AG20443 (cell line): ENCODE data around the gene GPC5.

Experiments used
- DNase-seq: peaks from one replicate; pipeline ENCODE4 v3.0.0; 2012; ENCODE audit warnings: low spot score, mixed read lengths

The GPC5 gene

GRCh38 chr13:91537376-91537775 lies 139.0 kb downstream of the GPC5 start:
- no peak for DNase-seq

GRCh38 chr13:91539286-91540157 lies 141.1 kb downstream of the GPC5 start:
- no peak for DNase-seq

- DNase-seq: no peak
Measured at GRCh38 chr13:91540158-91540736, 141.8 kb downstream of the GPC5 start.

DNA sequence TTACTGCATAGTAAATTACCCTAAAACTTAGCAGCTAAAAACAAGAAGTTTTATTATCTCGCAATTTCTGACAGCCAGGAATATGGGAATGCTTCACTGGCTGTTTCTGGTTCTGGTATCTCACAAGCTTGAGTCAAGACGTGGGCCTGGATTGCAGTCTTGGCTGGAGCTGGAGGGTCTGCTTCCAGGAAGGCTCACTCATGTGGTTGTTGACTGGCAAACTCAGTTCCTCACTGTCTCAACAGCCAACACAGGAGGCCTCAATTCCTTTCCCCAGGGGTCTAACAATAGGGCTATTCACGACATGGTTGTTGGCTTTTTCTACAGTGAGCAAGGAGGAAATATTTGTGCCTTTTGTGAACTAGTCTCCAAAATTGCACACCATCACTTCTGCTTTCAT lies 146.3 kb downstream of the GPC5 start:
- DNase-seq: no peak

DNA sequence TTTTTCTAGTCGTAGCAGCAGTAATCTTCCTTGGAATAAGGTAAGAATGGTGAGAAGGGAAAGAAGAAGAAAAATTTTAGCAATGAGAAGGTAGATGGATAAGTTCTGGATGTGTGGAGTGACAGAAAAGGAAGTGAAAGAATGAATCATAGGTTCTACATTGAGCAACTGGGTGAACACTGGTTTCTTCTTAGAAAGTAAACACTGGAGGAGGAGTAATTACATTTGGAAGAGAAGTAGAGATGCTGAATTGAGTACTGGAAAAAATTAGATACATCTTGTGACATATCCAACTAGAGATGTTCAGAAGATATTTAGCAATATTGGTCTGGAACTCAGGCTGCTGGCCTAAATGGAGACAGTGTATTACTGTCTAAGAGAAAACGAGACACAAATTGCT lies 148.5 kb downstream of the GPC5 start:
- no peak for DNase-seq

- DNase-seq: no peak
Measured at GRCh38 chr13:91553584-91553983, 155.2 kb downstream of the GPC5 start.

DNA sequence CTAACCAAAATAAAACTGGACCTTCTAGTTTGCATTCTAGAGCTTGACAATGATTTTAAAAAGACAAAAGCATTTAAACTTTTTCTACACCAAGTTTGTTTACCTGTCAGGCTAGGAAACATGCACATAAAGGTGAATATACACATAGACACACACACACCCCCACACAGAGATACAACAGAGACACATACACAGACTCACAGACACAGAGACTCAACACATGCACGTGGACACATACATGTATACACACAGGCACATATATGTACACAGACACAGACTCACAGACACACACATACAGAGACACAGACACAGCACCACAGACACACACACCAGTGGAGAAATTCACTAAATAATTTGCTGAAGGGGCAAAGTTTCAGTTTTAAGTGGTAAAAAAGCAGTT lies 155.7 kb downstream of the GPC5 start:
- DNase-seq: no peak

DNA sequence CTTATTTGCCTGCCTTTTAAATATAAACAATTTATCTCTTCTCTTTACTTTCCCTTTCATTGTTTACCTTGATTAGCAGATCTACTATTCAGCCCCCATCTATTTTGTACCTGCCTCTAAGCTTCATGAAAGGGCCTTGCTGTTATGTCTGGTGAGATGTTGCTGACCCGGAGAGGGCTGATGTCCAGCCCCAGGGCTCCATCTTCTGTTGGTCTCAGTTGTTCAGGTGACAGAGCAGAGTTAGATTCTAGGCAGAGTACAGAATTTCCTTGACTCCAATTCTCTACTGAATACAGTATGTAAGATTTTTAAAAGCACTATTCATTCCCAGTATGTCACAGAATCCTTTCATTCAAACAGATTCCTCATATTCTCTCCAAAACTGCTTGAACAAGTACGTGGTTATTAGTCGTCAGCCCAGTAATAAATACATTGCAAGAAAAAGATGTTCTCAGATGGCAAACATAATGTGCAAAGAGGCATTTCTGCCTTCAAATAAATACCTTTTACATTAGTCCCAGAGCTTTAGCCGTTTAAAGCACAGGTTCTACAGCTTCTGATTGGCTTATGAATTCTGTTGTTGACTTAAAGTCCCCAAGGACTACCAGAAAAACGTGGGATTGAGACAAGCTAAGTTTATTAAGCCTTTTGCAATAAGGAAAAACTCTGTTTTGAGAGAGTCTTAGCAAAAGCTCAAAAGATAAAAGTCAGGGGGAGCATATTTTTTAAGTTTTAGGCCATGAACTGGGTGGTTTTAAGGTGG lies 159.1 kb downstream of the GPC5 start:
- DNase-seq: no peak

DNA sequence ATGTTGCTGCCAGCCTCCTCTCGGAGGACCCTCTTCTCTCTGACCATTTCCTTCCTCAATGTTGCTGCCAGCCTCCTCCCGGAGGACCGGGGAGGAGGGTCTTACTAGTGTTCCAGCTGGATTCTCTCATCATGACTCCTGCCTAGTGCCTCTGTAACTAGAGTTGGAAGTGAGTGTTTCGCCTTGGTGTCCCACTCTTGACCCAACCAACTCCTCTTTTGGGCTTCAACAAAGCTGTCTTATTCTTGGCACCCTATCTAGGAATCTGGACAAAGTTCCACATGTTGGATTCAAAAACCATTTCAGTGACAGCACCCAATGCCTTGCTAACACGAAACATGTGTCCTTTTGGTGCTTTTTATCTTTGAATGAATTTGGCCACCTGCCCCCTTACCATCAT lies 165.4 kb downstream of the GPC5 start:
- no peak for DNase-seq

GRCh38 chr13:91564396-91564795 lies 166.0 kb downstream of the GPC5 start:
- no peak for DNase-seq

GRCh38 chr13:91565296-91565695 lies 166.9 kb downstream of the GPC5 start:
- DNase-seq: no peak

DNA sequence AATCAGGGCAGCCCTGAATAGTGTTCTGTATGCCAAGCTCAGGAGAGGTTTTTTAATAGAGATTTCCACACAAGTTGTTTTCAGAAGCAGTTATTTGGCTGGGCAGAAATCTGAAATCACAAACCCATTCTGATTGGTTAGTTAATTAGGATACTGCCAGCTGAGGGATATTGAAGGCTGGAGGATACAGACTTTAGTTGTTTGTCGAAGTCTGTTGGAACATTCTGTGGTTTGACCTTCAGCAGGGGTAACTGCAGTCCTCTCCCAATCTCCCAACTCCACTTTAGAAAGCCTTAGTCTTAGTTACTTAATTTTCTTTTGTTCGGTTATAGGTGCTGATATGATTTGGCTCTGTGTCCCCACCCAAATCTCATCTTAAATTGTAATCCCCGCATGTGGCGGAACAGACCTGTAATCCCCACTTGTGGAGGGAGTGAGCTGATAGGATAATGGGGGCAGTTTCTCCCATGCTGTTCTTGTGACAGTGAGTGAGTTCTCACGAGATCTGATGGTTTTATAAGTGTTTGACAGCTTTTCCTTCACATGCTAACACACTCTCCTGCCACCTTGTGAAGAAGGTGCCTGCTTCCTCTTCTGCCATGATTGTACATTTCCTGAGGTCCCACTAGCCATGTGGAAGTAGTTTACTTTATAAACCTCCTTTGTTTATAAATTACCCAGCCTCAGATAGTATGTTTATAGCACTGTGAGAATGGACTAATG lies 169.2 kb downstream of the GPC5 start:
- DNase-seq: no peak

- no peak for DNase-seq
Measured at GRCh38 chr13:91571681-91572080, 173.3 kb downstream of the GPC5 start.

GRCh38 chr13:91572439-91572838 lies 174.0 kb downstream of the GPC5 start:
- no peak for DNase-seq

- no peak for DNase-seq
Measured at GRCh38 chr13:91572944-91573598, 174.7 kb downstream of the GPC5 start.

- no peak for DNase-seq
Measured at GRCh38 chr13:91574766-91575165, 176.3 kb downstream of the GPC5 start.

DNA sequence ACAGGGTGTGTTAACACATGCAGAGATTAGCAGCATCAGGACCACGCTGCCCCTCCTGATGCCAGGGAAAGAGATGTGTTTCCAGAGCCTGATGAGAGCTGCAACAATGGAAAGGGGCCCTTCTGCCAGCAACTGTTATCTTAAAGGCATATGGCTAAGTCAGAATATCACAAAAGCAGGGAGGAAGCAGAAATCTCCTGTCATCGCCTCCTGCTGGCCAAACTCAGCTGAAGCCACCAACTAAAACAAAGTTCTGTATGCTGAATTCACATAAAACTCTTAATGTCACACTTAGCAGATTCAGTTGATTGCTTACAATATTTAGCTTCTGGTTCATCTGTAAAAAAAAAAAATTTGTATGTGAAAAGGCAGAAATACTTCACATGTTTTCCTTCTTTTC lies 178.2 kb downstream of the GPC5 start:
- DNase-seq: no peak

DNA sequence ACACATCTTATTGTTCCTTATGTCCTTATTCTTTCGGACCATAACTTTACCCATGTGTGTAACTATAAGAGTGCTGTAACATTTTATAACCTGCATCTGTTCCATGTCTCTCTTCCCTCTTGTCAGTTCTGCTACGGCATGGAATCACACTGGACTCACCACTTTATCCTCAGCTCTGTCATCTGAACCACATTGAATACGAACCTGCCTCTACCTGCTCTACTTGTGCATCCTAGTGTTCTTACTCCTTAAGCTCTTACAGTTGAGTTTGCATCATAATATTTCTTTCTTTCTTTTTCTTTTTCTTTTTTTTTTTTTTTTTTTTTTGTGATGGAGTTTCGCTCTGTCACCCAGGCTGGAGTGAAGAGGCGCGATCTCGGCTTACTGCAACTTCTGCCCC lies 180.9 kb downstream of the GPC5 start:
- DNase-seq: no peak

- no peak for DNase-seq
Measured at GRCh38 chr13:91580749-91581148, 182.3 kb downstream of the GPC5 start.

- DNase-seq: no peak
Measured at GRCh38 chr13:91586609-91587008, 188.2 kb downstream of the GPC5 start.

GRCh38 chr13:91588541-91588940 lies 190.1 kb downstream of the GPC5 start:
- no peak for DNase-seq
